ENCODE results near the gene SMYD3. TPM values are rescaled to one million over a fixed set of nuclear protein-coding genes. Genes with fewer than 3 reads are reported as not detected.

Gene SMYD3
- total and polyA plus RNA-seq, 9 of the 15 experiments (the other 6 are each of a cell fraction or from before 2014, with no cell fraction given): 128 to 440 (median 197) TPM

- Histone ChIP-seq H4K20me1 (replicated peaks; ENCODE audit: control insufficient read depth, insufficient read depth, low read length) (no peaks in the 10 kb centered on the region; the same call in 1 of the 2 replicates), H3K9ac (ENCODE audit: insufficient read depth in 1 of 2, low read depth in 2 of 2, low read length in 2 of 2) (no peak overlapping the region), H3K79me2 (ENCODE audit: control insufficient read depth, insufficient read depth, low read length) (no peaks in the 10 kb centered on the region), H3K9me3 (replicated peaks; ENCODE audit: control insufficient read depth, insufficient read depth, low read depth, low read length) (no peaks in the 10 kb centered on the region), H3K36me3 (ENCODE audit: control insufficient read depth, insufficient read depth, low read length) (peaks cover 67% of the 10 kb centered on the region), H3K4me3 (no peak overlapping the region), H2AFZ (ENCODE audit: low read depth, low read length) (no peak overlapping the region), H3K4me1 (replicated peaks in 1 of 2; ENCODE audit: control insufficient read depth in 2 of 2, insufficient read depth in 2 of 2, low read length in 2 of 2) (no peaks in the 10 kb centered on the region), H3K9me1 (ENCODE audit: control insufficient read depth, insufficient read depth, low read length) (no peaks in the 10 kb centered on the region), H3K27me3 (ENCODE audit: control insufficient read depth in 2 of 2, insufficient read depth in 2 of 2, low read length in 2 of 2) (no peaks in the 10 kb centered on the region), H3K27ac (ENCODE audit: extremely low read depth, low read depth, low read length) (no peak overlapping the region), H3K4me2 (ENCODE audit: insufficient read depth, low read length) (no peak overlapping the region)
- POLR2A ChIA-PET: no interaction called here
- CTCF ChIA-PET (ENCODE audit: low intra/inter-chr PET ratio): no interaction called here
- DNase-seq (ENCODE audit: extremely low read depth in 1 of 4, low spot score in 3 of 4): no peak
- no peak for FAIRE-seq
- WGBS (ENCODE audit: insufficient coverage, low coverage, missing lambda C conversion rate): 89% methylated on average over 3 of the region's 3 CpGs
- no TSS peak for BruUV-seq (replicated peaks)
- ATAC-seq: no peak
- intact Hi-C loops (cut with micrococcal nuclease) (no loop called here), in situ Hi-C loops (cut with MboI) (no loop called here)
- TF ChIP-seq SMAD3 (CRISPR knock-in tag; conservative IDR thresholded peaks at IDR 0.05): no peak
These were observed 677.9 kb downstream of the SMYD3 start for GRCh38 chr1:245829194-245829593.

- Histone ChIP-seq H3K9me1 (ENCODE audit: control insufficient read depth, insufficient read depth, low read length) (no peaks in the 10 kb centered on the region), H3K9me3 (replicated peaks; ENCODE audit: control insufficient read depth, insufficient read depth, low read depth, low read length) (no peaks in the 10 kb centered on the region), H3K36me3 (ENCODE audit: control insufficient read depth, insufficient read depth, low read length) (peaks cover 60% of the 10 kb centered on the region; the same call in 2 of the 3 replicates), H2AFZ (ENCODE audit: low read depth, low read length) (no peak overlapping the region), H3K4me1 (replicated peaks in 1 of 2; ENCODE audit: control insufficient read depth in 2 of 2, insufficient read depth in 2 of 2, low read length in 2 of 2) (no peaks in the 10 kb centered on the region), H3K27me3 (ENCODE audit: control insufficient read depth in 2 of 2, insufficient read depth in 2 of 2, low read length in 2 of 2) (no peaks in the 10 kb centered on the region), H3K4me3 (no peak overlapping the region), H3K4me2 (ENCODE audit: insufficient read depth, low read length) (no peak overlapping the region), H3K79me2 (ENCODE audit: control insufficient read depth, insufficient read depth, low read length) (peaks cover 2% of the 10 kb centered on the region; the same call in 1 of the 3 replicates), H3K9ac (ENCODE audit: insufficient read depth in 1 of 2, low read depth in 2 of 2, low read length in 2 of 2) (no peak overlapping the region), H3K27ac (ENCODE audit: extremely low read depth, low read depth, low read length) (no peak overlapping the region), H4K20me1 (replicated peaks; ENCODE audit: control insufficient read depth, insufficient read depth, low read length) (no peaks in the 10 kb centered on the region; the same call in 1 of the 2 replicates)
- intact Hi-C loops (cut with micrococcal nuclease) (no loop called here), in situ Hi-C loops (cut with MboI) (no loop called here)
- WGBS (ENCODE audit: insufficient coverage, low coverage, missing lambda C conversion rate): 94% methylated on average over 10 of the region's 10 CpGs
- CTCF ChIA-PET (ENCODE audit: low intra/inter-chr PET ratio): no interaction called here
- POLR2A ChIA-PET: no interaction called here
- DNase-seq (ENCODE audit: extremely low read depth in 1 of 4, low spot score in 3 of 4) (no peak), FAIRE-seq (no peak), ATAC-seq (no peak)
- no TSS peak for BruUV-seq (replicated peaks)
- no peak for TF ChIP-seq TBP (optimal IDR thresholded peaks at IDR 0.05; ENCODE audit: low read depth, low read length)
- TF ChIP-seq MCM3 (IDR thresholded peaks at IDR 0.05): no peak
- no peak for TF ChIP-seq HNRNPLL (IDR thresholded peaks at IDR 0.05; ENCODE audit: low read depth, low read length, poor library complexity, severe bottlenecking)
- no peak for TF ChIP-seq POLR2H (tag; IDR thresholded peaks at IDR 0.05; ENCODE audit: low read depth)
These were observed 679.8 kb downstream of the SMYD3 start for GRCh38 chr1:245827301-245827700.

Measured in K562 (cell line).